ENCODE results near the gene HK1.

The HK1 gene

GRCh38 chr10:69356187-69356586 is 77.9 kb downstream of the HK1 start:
- Histone ChIP-seq H3K27me3 (replicated peaks; ENCODE audit: control insufficient read depth, insufficient read depth, low read length) (no peaks in the 10 kb centered on the region), H3K36me3 (ENCODE audit: control insufficient read depth, insufficient read depth, low read length) (peaks cover 7% of the 10 kb centered on the region), H3K4me3 (replicated peaks; ENCODE audit: low read depth, low read length) (no peak overlapping the region)
- no peak for DNase-seq (ENCODE audit: extremely low read depth, insufficient read length)
- no peak for TF ChIP-seq CTCF (IDR thresholded peaks at IDR 0.05; ENCODE audit: insufficient read depth, low read length, poor library complexity, severe bottlenecking)

GRCh38 chr10:69358148-69358795 is 80.0 kb downstream of the HK1 start:
- Histone ChIP-seq H3K36me3 (ENCODE audit: control insufficient read depth, insufficient read depth, low read length) (peaks cover 9% of the 10 kb centered on the region), H3K4me3 (replicated peaks; ENCODE audit: low read depth, low read length) (no peak overlapping the region), H3K27me3 (replicated peaks; ENCODE audit: control insufficient read depth, insufficient read depth, low read length) (no peaks in the 10 kb centered on the region)
- DNase-seq (ENCODE audit: extremely low read depth, insufficient read length): no peak
- TF ChIP-seq CTCF (IDR thresholded peaks at IDR 0.05; ENCODE audit: insufficient read depth, low read length, poor library complexity, severe bottlenecking): no peak

- peaks cover 9% of the 10 kb centered on the region for H3K36me3 ChIP-seq (ENCODE audit: control insufficient read depth, insufficient read depth, low read length)
- TF ChIP-seq CTCF (IDR thresholded peaks at IDR 0.05; ENCODE audit: insufficient read depth, low read length, poor library complexity, severe bottlenecking): no peak
- H3K27me3 ChIP-seq (replicated peaks; ENCODE audit: control insufficient read depth, insufficient read depth, low read length): no peaks in the 10 kb centered on the region
- no peak for DNase-seq (ENCODE audit: extremely low read depth, insufficient read length)
- H3K4me3 ChIP-seq (replicated peaks; ENCODE audit: low read depth, low read length): no peak overlapping the region
Observed at GRCh38 chr10:69359148-69359547, 80.9 kb downstream of the HK1 start.

GRCh38 chr10:69359594-69359993 is 81.3 kb downstream of the HK1 start:
- no peak for TF ChIP-seq CTCF (IDR thresholded peaks at IDR 0.05; ENCODE audit: insufficient read depth, low read length, poor library complexity, severe bottlenecking)
- peaks cover 9% of the 10 kb centered on the region for H3K36me3 ChIP-seq (ENCODE audit: control insufficient read depth, insufficient read depth, low read length)
- DNase-seq (ENCODE audit: extremely low read depth, insufficient read length): no peak
- H3K27me3 ChIP-seq (replicated peaks; ENCODE audit: control insufficient read depth, insufficient read depth, low read length): no peaks in the 10 kb centered on the region
- no peak overlapping the region for H3K4me3 ChIP-seq (replicated peaks; ENCODE audit: low read depth, low read length)

- Histone ChIP-seq H3K27me3 (replicated peaks; ENCODE audit: control insufficient read depth, insufficient read depth, low read length) (no peaks in the 10 kb centered on the region), H3K36me3 (ENCODE audit: control insufficient read depth, insufficient read depth, low read length) (peaks cover 13% of the 10 kb centered on the region), H3K4me3 (replicated peaks; ENCODE audit: low read depth, low read length) (no peak overlapping the region)
- TF ChIP-seq CTCF (IDR thresholded peaks at IDR 0.05; ENCODE audit: insufficient read depth, low read length, poor library complexity, severe bottlenecking): no peak
- DNase-seq (ENCODE audit: extremely low read depth, insufficient read length): no peak
Observed at GRCh38 chr10:69360485-69361302, 82.4 kb downstream of the HK1 start.

All from GM06990 (cell line).